ENCODE measurements around the gene ENPEP. TPM values are rescaled to one million over a fixed set of nuclear protein-coding genes. Genes with fewer than 3 reads are reported as not detected.
"Not testable (repeated sequence)": the region's sequence is repeated elsewhere in the genome, so short reads cannot be mapped to it uniquely, and the experiment has no call there.

Gene ENPEP
- total RNA-seq, result under 1 TPM in 1 of 5 experiments, not detected in 4; 0.29 TPM
- polyA plus RNA-seq, result not detected
- total RNA-seq, result not detected

GRCh38 chr4:110475881-110476818 lies at the start of gene ENPEP:
Gene ENPEP, plus strand, starts transcription at chr4:110476155. Its CDS starts 260 bp downstream, at chr4:110476415.
- H3K27me3 ChIP-seq (ENCODE audit: control insufficient read depth in 2 of 2, insufficient read depth in 2 of 2, low read length in 2 of 2), result no peaks in the 10 kb centered on the region
- no peaks in the 10 kb centered on the region for H3K9me3 ChIP-seq (ENCODE audit: control insufficient read depth in 2 of 3, low read length in 3 of 3)
- ChIA-PET CTCF (no interaction called here), POLR2A (no interaction called here)
- no peak within 1 kb of the TSS for H3K4me3 ChIP-seq (ENCODE audit: low read length)
- H3K36me3 ChIP-seq (ENCODE audit: control insufficient read depth in 2 of 3, insufficient read depth in 3 of 3, low read length in 3 of 3), result no peaks in the 10 kb centered on the region
- DNase-seq (no peak), ATAC-seq (no peak)
- H3K27ac Mint-ChIP-seq, result no peak within 1 kb of the TSS
- no peak within 1 kb of the TSS for H3K27ac ChIP-seq (ENCODE audit: low read depth, low read length)
- no peaks in the 10 kb centered on the region for H3K4me1 ChIP-seq (ENCODE audit: control insufficient read depth in 2 of 2, insufficient read depth in 2 of 2, low read length in 2 of 2)
- peaks cover 16 to 25% (median 17%) of the 10 kb centered on the region in 5 donors for H3K27me3 Mint-ChIP-seq
- H3K4me1 Mint-ChIP-seq, result no peaks in the 10 kb centered on the region
- H3K4me3 Mint-ChIP-seq, result no peak within 1 kb of the TSS
- H3K9me3 Mint-ChIP-seq, result peaks cover 0 to 2% (median 0%) of the 10 kb centered on the region in 11 donors
- intact Hi-C loops (cut with micrococcal nuclease), result no loop called here
- H3K36me3 Mint-ChIP-seq, result peaks cover 0 to 3% (median 0%) of the 10 kb centered on the region in 5 donors

- POLR2A ChIA-PET; H3K4me3 ChIP-seq (ENCODE audit: low read length); H3K4me1 Mint-ChIP-seq; intact Hi-C loops (cut with micrococcal nuclease); H3K36me3 Mint-ChIP-seq; H3K36me3 ChIP-seq (ENCODE audit: control insufficient read depth in 2 of 3, insufficient read depth in 3 of 3, low read length in 3 of 3); H3K27me3 ChIP-seq (ENCODE audit: control insufficient read depth in 2 of 2, insufficient read depth in 2 of 2, low read length in 2 of 2); ATAC-seq; H3K27ac ChIP-seq (ENCODE audit: low read depth, low read length); H3K4me1 ChIP-seq (ENCODE audit: control insufficient read depth in 2 of 2, insufficient read depth in 2 of 2, low read length in 2 of 2); DNase-seq; H3K9me3 ChIP-seq (ENCODE audit: control insufficient read depth in 2 of 3, low read length in 3 of 3); CTCF ChIA-PET; H3K4me3 Mint-ChIP-seq: not testable (repeated sequence)
- Mint-ChIP-seq H3K27ac (peak overlapping the region in 1 of 9 donors; percentile 21), H3K27me3 (peaks cover 9 to 23% (median 20%) of the 10 kb centered on the region in 5 donors), H3K9me3 (peaks cover 0 to 19% (median 9%) of the 10 kb centered on the region in 11 donors)
These were observed 44.1 kb upstream of the ENPEP start for GRCh38 chr4:110431805-110432204.

- H3K27me3 ChIP-seq (ENCODE audit: control insufficient read depth in 2 of 2, insufficient read depth in 2 of 2, low read length in 2 of 2); intact Hi-C loops (cut with micrococcal nuclease); H3K36me3 ChIP-seq (ENCODE audit: control insufficient read depth in 2 of 3, insufficient read depth in 3 of 3, low read length in 3 of 3); H3K27ac ChIP-seq (ENCODE audit: low read depth, low read length); DNase-seq; H3K36me3 Mint-ChIP-seq; CTCF ChIA-PET; POLR2A ChIA-PET; ATAC-seq; H3K4me1 Mint-ChIP-seq; H3K4me3 Mint-ChIP-seq; H3K9me3 ChIP-seq (ENCODE audit: control insufficient read depth in 2 of 3, low read length in 3 of 3); H3K9me3 Mint-ChIP-seq; H3K27ac Mint-ChIP-seq; H3K4me3 ChIP-seq (ENCODE audit: low read length); H3K4me1 ChIP-seq (ENCODE audit: control insufficient read depth in 2 of 2, insufficient read depth in 2 of 2, low read length in 2 of 2): not testable (repeated sequence)
- peaks cover 4 to 35% (median 23%) of the 10 kb centered on the region in 5 donors for H3K27me3 Mint-ChIP-seq
These were observed 38.7 kb upstream of the ENPEP start for GRCh38 chr4:110437292-110437691.

GRCh38 chr4:110439209-110439608 lies 36.7 kb upstream of the ENPEP start:
- H3K27ac Mint-ChIP-seq; intact Hi-C loops (cut with micrococcal nuclease); H3K9me3 Mint-ChIP-seq; H3K36me3 ChIP-seq (ENCODE audit: control insufficient read depth in 2 of 3, insufficient read depth in 3 of 3, low read length in 3 of 3); H3K36me3 Mint-ChIP-seq; POLR2A ChIA-PET; DNase-seq; CTCF ChIA-PET; H3K4me1 Mint-ChIP-seq; H3K9me3 ChIP-seq (ENCODE audit: control insufficient read depth in 2 of 3, low read length in 3 of 3); H3K4me3 ChIP-seq (ENCODE audit: low read length); H3K27me3 ChIP-seq (ENCODE audit: control insufficient read depth in 2 of 2, insufficient read depth in 2 of 2, low read length in 2 of 2); H3K27ac ChIP-seq (ENCODE audit: low read depth, low read length); ATAC-seq; H3K4me3 Mint-ChIP-seq; H3K4me1 ChIP-seq (ENCODE audit: control insufficient read depth in 2 of 2, insufficient read depth in 2 of 2, low read length in 2 of 2): not testable (repeated sequence)
- peaks cover 4 to 45% (median 32%) of the 10 kb centered on the region in 5 donors for H3K27me3 Mint-ChIP-seq

GRCh38 chr4:110442309-110442708 lies 33.6 kb upstream of the ENPEP start:
- ATAC-seq (no peak), DNase-seq (no peak)
- Histone ChIP-seq H3K27ac (ENCODE audit: low read depth, low read length) (no peak overlapping the region), H3K36me3 (ENCODE audit: control insufficient read depth in 2 of 3, insufficient read depth in 3 of 3, low read length in 3 of 3) (no peaks in the 10 kb centered on the region), H3K27me3 (ENCODE audit: control insufficient read depth in 2 of 2, insufficient read depth in 2 of 2, low read length in 2 of 2) (no peaks in the 10 kb centered on the region), H3K4me3 (ENCODE audit: low read length) (no peak overlapping the region), H3K4me1 (ENCODE audit: control insufficient read depth in 2 of 2, insufficient read depth in 2 of 2, low read length in 2 of 2) (no peaks in the 10 kb centered on the region), H3K9me3 (ENCODE audit: control insufficient read depth in 2 of 3, low read length in 3 of 3) (no peaks in the 10 kb centered on the region)
- Mint-ChIP-seq H3K4me1 (no peaks in the 10 kb centered on the region), H3K27me3 (peaks cover under 1 to 34% (median 28%) of the 10 kb centered on the region in 5 donors), H3K4me3 (no peak overlapping the region), H3K27ac (no peak overlapping the region), H3K36me3 (no peaks in the 10 kb centered on the region), H3K9me3 (peaks cover 0 to 2% (median 0%) of the 10 kb centered on the region in 11 donors)
- ChIA-PET POLR2A (no interaction called here), CTCF (no interaction called here)
- intact Hi-C loops (cut with micrococcal nuclease), result no loop called here

- Histone ChIP-seq H3K27me3 (ENCODE audit: control insufficient read depth in 2 of 2, insufficient read depth in 2 of 2, low read length in 2 of 2) (no peaks in the 10 kb centered on the region), H3K27ac (ENCODE audit: low read depth, low read length) (no peak overlapping the region), H3K9me3 (ENCODE audit: control insufficient read depth in 2 of 3, low read length in 3 of 3) (no peaks in the 10 kb centered on the region), H3K36me3 (ENCODE audit: control insufficient read depth in 2 of 3, insufficient read depth in 3 of 3, low read length in 3 of 3) (no peaks in the 10 kb centered on the region), H3K4me3 (ENCODE audit: low read length) (no peak overlapping the region), H3K4me1 (ENCODE audit: control insufficient read depth in 2 of 2, insufficient read depth in 2 of 2, low read length in 2 of 2) (no peaks in the 10 kb centered on the region)
- Mint-ChIP-seq H3K27ac (no peak overlapping the region), H3K36me3 (no peaks in the 10 kb centered on the region), H3K27me3 (peaks cover 0 to 29% (median 24%) of the 10 kb centered on the region in 5 donors), H3K4me1 (no peaks in the 10 kb centered on the region), H3K4me3 (no peak overlapping the region), H3K9me3 (peaks cover 0 to 2% (median 0%) of the 10 kb centered on the region in 11 donors)
- no peak for ATAC-seq
- intact Hi-C loops (cut with micrococcal nuclease), result no loop called here
- POLR2A ChIA-PET, result no interaction called here
- DNase-seq, result no peak
- CTCF ChIA-PET, result no interaction called here
These were observed 33.2 kb upstream of the ENPEP start for GRCh38 chr4:110442788-110443187.

- ChIA-PET POLR2A (no interaction called here), CTCF (no interaction called here)
- Histone ChIP-seq H3K4me1 (ENCODE audit: control insufficient read depth in 2 of 2, insufficient read depth in 2 of 2, low read length in 2 of 2) (no peaks in the 10 kb centered on the region), H3K4me3 (ENCODE audit: low read length) (no peak overlapping the region), H3K27ac (ENCODE audit: low read depth, low read length) (no peak overlapping the region), H3K36me3 (ENCODE audit: control insufficient read depth in 2 of 3, insufficient read depth in 3 of 3, low read length in 3 of 3) (no peaks in the 10 kb centered on the region), H3K9me3 (ENCODE audit: control insufficient read depth in 2 of 3, low read length in 3 of 3) (no peaks in the 10 kb centered on the region), H3K27me3 (ENCODE audit: control insufficient read depth in 2 of 2, insufficient read depth in 2 of 2, low read length in 2 of 2) (no peaks in the 10 kb centered on the region)
- DNase-seq (no peak), ATAC-seq (no peak)
- H3K4me1 Mint-ChIP-seq, result peaks cover 0 to 2% (median 0%) of the 10 kb centered on the region in 7 donors
- peaks cover 7 to 22% (median 8%) of the 10 kb centered on the region in 5 donors for H3K27me3 Mint-ChIP-seq
- intact Hi-C loops (cut with micrococcal nuclease), result no loop called here
- H3K27ac Mint-ChIP-seq, result no peak overlapping the region
- H3K9me3 Mint-ChIP-seq, result peaks cover 0 to 2% (median 0%) of the 10 kb centered on the region in 11 donors
- H3K36me3 Mint-ChIP-seq, result no peaks in the 10 kb centered on the region
- no peak overlapping the region for H3K4me3 Mint-ChIP-seq
These were observed 26.0 kb upstream of the ENPEP start for GRCh38 chr4:110449947-110450346.
